GDM1 (cell line): ENCODE data around the gene IL21R.

ENCODE experiments used
- DNase-seq: peaks from one replicate; lab custom pipeline; 2025; lab: John Stamatoyannopoulos, UW

Gene IL21R

GRCh38 chr16:27401768-27402568, at the start of gene IL21R:
Gene IL21R, plus strand, starts transcription at chr16:27402174. Its CDS starts 27,898 bp downstream, at chr16:27430072.
- DNase-seq: peak; percentile 75

DNA sequence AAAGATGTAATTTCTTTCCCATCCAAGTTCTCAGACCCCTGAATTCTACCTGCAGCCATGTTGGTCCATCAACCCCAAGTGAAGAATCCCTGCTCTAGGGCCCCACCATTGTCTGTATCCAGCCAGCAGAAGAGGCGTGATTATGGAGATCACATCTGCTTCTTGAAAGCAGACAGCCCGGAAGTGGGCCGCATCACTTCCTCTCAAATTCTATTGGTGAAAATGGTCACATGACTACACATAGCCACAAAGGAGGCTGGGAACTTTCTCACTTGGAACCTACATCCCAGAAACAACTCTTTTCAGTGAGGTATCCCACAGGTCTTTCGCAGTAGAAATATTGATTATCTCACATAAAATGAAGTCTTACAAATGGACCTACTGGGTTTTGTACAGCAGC, 48.1 kb upstream of the IL21R start:
- no peak for DNase-seq

DNA sequence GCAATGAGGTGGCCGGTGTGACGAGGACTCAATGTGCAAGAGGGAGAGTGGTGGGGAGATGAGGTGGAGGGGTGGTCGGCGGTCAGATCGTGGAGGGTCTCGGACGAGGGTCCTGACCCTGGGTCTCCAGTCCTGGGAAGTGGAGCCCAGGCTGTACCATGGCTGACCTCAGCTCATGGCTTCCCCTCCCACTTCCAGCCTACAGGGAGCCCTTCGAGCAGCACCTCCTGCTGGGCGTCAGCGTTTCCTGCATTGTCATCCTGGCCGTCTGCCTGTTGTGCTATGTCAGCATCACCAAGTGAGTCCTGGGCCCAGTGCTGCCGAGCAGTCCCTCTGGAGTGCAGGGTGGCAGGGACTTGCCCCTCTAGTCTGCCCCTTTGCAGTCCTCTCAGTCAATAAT, 46.4 kb upstream of the IL21R start:
- DNase-seq: no peak

DNA sequence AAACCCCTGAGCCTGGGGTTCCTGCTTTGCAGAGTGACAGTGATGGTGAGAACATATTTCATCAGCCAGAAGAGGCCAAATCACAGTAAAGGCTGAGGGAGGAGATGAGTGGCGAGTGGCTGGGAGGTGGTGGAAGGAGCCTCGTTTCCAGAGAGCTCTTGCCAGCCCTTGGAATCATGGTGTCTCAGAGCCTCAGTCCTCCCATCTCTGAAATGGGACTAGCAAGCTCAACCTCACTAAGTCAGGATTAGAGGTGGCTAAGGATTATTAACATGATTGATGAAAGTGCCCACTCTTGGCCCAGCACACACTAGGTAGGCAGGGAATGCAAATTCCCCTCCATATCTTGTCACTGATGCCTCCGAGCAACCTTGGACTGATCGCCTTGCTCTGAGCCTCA, 45.2 kb upstream of the IL21R start:
- DNase-seq: no peak

GRCh38 chr16:27359051-27359450, 42.9 kb upstream of the IL21R start:
- no peak for DNase-seq

DNA sequence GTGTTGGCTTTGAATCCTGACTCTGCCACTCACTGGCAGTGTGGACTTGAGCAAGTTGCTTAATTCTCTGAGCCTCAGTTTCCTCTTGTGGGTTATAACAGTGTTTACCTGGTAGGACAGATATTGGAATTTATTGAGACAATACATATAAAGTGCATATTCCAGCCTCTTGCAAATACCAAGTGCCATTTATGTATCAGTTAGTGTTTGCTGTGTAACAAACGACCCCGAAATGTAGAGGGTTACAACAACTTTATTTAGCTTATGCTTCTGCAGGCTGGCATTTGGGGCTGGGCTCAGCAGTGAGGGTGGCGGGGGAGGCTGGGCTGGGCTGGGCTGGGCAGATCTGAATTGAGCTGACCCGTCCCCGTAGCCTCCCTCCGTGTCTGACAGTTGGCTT, 42.4 kb upstream of the IL21R start:
- DNase-seq: no peak

GRCh38 chr16:27361987-27362386, 40.0 kb upstream of the IL21R start:
- DNase-seq: no peak

DNA sequence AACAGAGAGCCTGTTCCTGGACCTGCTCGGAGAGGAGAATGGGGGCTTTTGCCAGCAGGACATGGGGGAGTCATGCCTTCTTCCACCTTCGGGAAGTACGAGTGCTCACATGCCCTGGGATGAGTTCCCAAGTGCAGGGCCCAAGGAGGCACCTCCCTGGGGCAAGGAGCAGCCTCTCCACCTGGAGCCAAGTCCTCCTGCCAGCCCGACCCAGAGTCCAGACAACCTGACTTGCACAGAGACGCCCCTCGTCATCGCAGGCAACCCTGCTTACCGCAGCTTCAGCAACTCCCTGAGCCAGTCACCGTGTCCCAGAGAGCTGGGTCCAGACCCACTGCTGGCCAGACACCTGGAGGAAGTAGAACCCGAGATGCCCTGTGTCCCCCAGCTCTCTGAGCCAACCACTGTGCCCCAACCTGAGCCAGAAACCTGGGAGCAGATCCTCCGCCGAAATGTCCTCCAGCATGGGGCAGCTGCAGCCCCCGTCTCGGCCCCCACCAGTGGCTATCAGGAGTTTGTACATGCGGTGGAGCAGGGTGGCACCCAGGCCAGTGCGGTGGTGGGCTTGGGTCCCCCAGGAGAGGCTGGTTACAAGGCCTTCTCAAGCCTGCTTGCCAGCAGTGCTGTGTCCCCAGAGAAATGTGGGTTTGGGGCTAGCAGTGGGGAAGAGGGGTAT, 39.3 kb upstream of the IL21R start:
- no peak for DNase-seq

GRCh38 chr16:27363246-27363632, 38.7 kb upstream of the IL21R start:
- no peak for DNase-seq

- no peak for DNase-seq
Observed at GRCh38 chr16:27363797-27364196, 38.2 kb upstream of the IL21R start.

- DNase-seq: no peak
Observed at GRCh38 chr16:27364493-27365141, 37.4 kb upstream of the IL21R start.

GRCh38 chr16:27365142-27366089, 36.6 kb upstream of the IL21R start:
- no peak for DNase-seq

DNA sequence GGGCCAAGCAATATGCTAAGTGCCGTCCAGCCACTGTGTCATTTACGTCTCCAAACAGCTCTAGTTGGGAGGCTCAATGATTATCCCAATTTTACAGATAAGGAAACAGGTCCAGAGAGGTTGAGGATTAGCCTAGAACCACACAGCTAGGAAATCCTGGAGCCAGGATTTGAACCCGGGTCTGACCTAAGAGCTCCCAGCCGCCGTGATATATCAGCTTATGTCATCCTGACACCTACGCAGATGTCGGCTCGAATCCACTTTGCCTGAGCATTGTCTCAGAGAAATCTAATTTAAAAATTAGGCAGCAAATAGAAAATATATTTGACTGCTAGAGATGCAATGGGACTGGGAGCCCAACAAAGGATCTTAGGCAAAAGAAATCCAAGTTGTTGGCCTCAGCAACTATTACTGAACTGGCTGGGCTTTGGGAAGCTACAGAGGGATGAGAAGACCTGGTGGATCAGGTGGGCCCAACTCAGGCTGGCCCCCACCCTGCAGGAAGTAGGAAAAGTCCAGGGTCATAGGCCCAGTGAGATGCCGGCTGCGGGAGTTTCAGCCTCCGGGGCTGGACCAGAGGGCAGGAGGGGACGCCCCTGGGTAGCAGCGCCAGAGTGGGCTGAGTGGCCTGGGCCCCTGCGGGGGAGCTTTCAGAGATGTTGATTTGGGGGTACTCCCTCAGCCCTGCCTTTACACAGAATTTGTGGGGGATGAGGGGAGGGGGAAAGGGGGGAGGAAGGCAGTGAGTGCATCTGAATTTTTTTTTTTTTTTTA, 35.1 kb upstream of the IL21R start:
- no peak for DNase-seq

DNA sequence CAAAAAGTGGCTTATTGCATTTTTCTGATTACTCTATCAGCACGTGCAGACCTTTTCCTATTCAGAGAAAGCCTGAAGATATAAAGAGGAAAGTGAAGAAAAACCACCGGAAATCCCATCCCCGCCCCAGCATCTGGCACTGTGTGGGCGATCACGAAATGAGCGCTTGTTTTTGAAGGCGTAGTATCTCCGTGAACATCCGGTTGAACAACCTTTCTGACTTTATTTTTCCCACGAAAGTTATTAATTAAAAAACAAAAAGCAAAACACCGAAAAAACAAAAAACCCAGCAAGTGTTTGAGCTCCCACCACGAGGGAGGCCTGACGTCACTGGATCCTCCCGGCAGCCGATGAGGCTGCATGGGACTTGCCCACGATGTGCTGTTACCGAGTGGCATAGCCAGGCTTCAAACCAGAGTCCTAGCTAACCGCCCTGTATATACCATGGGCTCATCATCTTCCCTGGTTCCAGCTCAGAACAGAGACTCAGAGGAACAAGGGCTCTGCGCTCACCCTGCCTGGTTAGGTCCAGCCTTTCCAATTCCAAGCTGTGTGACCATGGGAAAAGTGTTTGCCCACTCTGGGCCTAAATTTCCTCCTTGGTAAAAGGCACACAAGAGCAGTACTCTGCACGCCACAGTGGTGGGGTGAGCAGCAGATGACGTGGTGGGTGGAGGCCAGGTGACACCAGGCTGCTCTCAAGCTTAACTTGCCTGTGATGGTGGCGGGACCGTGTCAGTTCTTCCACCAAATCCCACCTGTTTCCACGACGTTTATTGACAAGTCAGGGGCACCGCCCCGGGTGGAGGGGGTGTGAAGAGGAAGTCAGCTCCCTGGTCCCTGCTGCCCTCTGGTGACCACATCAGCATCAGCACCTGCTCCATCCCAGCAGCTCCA, 34.3 kb upstream of the IL21R start:
- peak; percentile 66 for DNase-seq

DNA sequence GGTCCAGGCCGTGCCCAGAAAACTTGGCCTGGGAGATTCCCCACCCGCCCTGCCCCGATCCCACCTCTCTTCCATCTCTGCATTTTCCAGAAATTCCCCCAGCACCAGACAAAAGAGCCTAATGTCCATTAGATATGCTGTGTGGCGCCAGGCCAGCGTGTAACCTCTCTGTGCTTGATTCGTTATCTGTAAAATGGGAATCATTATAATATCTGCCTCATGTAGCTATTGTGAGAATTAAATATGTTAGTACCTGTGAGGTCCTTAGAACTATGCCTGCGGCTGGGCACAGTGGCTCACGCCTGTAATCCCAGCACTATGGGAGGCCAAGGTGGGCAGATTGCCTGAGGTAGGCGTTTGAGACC, 33.6 kb upstream of the IL21R start:
- no peak for DNase-seq

DNA sequence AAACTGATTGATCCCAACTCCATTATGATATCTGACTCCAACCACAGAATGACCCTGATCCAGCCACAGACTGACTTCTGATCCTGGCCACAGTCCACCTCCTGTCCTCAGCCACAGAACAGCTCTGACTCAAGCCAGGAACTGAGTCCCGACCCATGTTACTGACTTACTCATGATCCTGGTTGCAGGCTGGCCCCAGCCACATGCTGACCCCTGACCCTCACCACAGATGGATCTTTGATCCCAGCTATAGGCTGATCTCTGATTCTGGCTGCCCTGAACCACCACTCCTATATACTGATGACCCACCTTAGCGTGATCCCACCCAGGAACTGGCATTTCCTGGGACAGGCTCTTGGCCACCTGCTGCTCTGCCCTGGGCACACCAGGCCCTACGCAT, 32.2 kb upstream of the IL21R start:
- no peak for DNase-seq

GRCh38 chr16:27370318-27370717, 31.7 kb upstream of the IL21R start:
- no peak for DNase-seq

DNA sequence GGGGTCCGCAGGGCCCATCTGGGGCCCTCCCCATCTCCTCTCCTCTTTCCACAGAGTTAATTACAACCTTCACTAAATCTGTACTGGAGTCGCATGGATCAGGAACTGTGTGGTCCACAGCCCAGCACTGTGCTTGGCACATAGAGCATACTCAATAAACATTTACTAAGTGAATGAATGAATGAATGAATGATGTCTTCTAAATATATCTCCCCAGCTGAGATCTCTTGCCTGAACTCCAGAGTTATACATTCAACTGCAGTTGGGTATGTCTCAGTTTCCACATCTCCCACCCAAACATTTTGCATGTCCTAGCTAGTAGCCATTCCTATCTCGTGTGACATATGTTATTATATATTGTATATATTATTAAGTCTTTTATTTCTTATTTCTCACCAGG, 28.7 kb upstream of the IL21R start:
- DNase-seq: no peak

- DNase-seq: peak; percentile 35
Observed at GRCh38 chr16:27374221-27374803, 27.7 kb upstream of the IL21R start.
